Suppressor macrophage (primary cell): Measurements from ENCODE around the gene GMCL1.
"Not testable (repeated sequence)": the region's sequence is repeated elsewhere in the genome, so short reads cannot be mapped to it uniquely, and the experiment has no call there.

ENCODE experiments used
- DNase-seq, 4 experiments: peaks; one replicate each; pipeline ENCODE4 v3.0.0-alpha.2; 2020 to 2022
- total RNA-seq, 17 experiments: gene quantifications; one replicate each; lab custom pipeline; 2026; ENCODE audit warnings: mixed read lengths in 6 of 17, inconsistent platforms in 3 of 17; lab: John Stamatoyannopoulos, UW

GMCL1 gene
- 2.3 to 28.0 (median 19.8) reads per million in 17 experiments for total RNA-seq

GRCh38 chr2:69829256-69830044, at the start of gene GMCL1:
GMCL1 (plus strand) TSS chr2:69829660; CDS start chr2:69829893, 233 bp downstream.
- peak; percentile 98 to 99 (median 98) for DNase-seq

- DNase-seq, result no peak
Observed at GRCh38 chr2:69780921-69781320, 48.5 kb upstream of the GMCL1 start.

GRCh38 chr2:69781321-69782248, 47.9 kb upstream of the GMCL1 start:
- peak in 2 of 4 experiments; percentile 10 to 22 for DNase-seq

- no peak for DNase-seq
Observed at GRCh38 chr2:69784228-69784627, 45.2 kb upstream of the GMCL1 start.

- no peak for DNase-seq
Observed at GRCh38 chr2:69785358-69785757, 44.1 kb upstream of the GMCL1 start.

- no peak for DNase-seq
Observed at GRCh38 chr2:69786052-69786560, 43.4 kb upstream of the GMCL1 start.

GRCh38 chr2:69789175-69789721, 40.2 kb upstream of the GMCL1 start:
- DNase-seq, result no peak

GRCh38 chr2:69789772-69790600, 39.5 kb upstream of the GMCL1 start:
- peak in 3 of 4 experiments; percentile 19 to 44 (median 33) for DNase-seq

- DNase-seq, result no peak
Observed at GRCh38 chr2:69790601-69790959, 38.9 kb upstream of the GMCL1 start.

GRCh38 chr2:69791045-69791444, 38.4 kb upstream of the GMCL1 start:
- no peak for DNase-seq

GRCh38 chr2:69796174-69796573, 33.3 kb upstream of the GMCL1 start:
- DNase-seq, result no peak

- DNase-seq, result no peak
Observed at GRCh38 chr2:69797235-69797634, 32.2 kb upstream of the GMCL1 start.

- no peak for DNase-seq
Observed at GRCh38 chr2:69797836-69798289, 31.6 kb upstream of the GMCL1 start.

GRCh38 chr2:69798290-69798908, 31.1 kb upstream of the GMCL1 start:
- peak in 1 of 4 experiments; percentile 18 for DNase-seq

- DNase-seq, result no peak
Observed at GRCh38 chr2:69798909-69799526, 30.4 kb upstream of the GMCL1 start.

- no peak for DNase-seq
Observed at GRCh38 chr2:69801745-69802290, 27.6 kb upstream of the GMCL1 start.

GRCh38 chr2:69802781-69803367, 26.6 kb upstream of the GMCL1 start:
- not testable (repeated sequence) for DNase-seq

- DNase-seq, result no peak
Observed at GRCh38 chr2:69804416-69804815, 25.0 kb upstream of the GMCL1 start.

GRCh38 chr2:69805887-69806286, 23.6 kb upstream of the GMCL1 start:
- DNase-seq, result no peak
